ENCODE data around the gene VWA5B1.

Gene VWA5B1

DNA sequence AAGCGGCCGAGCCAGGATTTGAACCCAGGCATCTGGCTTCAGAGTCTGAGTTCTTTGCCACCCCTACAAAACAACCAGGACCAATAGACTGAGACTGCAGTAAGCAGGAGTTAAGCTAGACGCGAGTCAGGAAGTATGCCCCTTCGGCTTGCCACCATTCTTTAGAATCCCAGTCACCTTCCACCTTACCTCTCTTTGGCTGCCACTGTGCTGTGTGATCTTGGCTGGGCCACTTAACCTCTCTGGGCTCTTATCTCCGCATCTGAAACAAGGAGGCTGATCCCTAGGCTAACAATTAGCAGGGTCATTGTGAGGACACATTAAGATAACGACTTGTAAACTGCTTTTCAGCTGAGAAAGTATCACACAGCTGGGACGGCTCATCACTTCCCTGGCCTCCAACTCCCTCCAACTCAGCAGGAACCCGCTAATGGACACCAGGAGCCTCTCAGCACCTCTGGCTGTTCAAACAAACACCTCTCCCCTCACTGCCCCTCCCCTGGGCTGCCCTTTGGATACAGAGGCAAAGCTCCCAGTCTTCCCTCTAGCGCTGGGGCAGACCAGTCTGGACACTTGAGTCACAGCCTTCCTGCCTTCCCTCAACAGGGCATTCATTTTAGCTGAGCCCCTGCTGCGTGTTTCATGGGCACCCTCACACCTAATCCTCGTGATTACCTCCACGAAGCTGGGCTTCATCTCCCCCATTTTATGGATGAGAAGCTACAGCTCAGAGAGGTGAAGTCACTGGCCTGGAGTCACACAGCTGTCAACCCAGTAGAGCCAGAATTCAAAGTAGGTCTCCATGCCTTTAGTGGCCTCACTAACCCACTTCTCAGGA is 112.1 kb downstream of the VWA5B1 start:
- H3K27ac Mint-ChIP-seq, result no peak overlapping the region
- H3K9me3 Mint-ChIP-seq, result no peaks in the 10 kb centered on the region
- no peak overlapping the region for H3K4me3 Mint-ChIP-seq
- no peaks in the 10 kb centered on the region for H3K4me1 Mint-ChIP-seq (ENCODE audit: low read depth)
- H3K36me3 Mint-ChIP-seq (ENCODE audit: low read depth), result no peaks in the 10 kb centered on the region
- peaks cover 53% of the 10 kb centered on the region for H3K27me3 Mint-ChIP-seq (ENCODE audit: low read depth)

DNA sequence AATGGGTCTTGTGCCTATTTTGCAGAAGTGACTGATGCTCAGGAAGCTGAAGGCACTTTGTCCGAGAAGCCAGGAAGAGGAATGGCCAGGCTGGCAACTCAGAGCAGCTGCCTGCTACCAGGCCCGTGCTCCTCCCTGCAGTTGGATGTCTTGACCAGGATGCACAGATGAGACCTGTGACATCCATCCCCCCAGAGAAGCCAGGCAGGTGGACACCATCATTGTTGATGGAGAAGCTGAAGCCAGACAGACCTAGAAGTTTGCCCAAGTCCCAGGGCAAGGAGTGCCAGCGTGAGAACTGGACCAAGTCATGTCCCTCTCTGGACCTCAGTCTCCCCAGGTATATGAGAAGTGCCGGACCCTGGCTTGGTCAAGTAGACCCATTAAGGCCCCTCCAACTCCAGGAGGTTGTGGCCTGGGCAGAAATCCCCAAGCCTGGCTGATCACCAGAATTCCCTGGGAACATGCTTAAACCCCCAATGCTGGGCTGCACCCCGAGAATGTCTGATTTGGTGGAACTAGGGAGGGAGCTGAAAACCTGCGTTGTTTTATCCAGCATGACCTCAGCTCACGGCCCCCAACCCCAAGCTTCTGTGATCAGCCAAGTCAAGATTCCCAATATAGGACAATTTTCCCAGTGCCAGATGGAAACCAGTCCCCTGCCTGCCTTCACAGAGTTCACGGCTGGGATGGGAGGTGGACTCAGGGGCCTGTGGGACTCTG is 112.9 kb downstream of the VWA5B1 start:
- Mint-ChIP-seq H3K4me1 (ENCODE audit: low read depth) (no peaks in the 10 kb centered on the region), H3K36me3 (ENCODE audit: low read depth) (no peaks in the 10 kb centered on the region), H3K27me3 (ENCODE audit: low read depth) (peaks cover 55% of the 10 kb centered on the region), H3K9me3 (no peaks in the 10 kb centered on the region), H3K4me3 (no peak overlapping the region), H3K27ac (no peak overlapping the region)

DNA sequence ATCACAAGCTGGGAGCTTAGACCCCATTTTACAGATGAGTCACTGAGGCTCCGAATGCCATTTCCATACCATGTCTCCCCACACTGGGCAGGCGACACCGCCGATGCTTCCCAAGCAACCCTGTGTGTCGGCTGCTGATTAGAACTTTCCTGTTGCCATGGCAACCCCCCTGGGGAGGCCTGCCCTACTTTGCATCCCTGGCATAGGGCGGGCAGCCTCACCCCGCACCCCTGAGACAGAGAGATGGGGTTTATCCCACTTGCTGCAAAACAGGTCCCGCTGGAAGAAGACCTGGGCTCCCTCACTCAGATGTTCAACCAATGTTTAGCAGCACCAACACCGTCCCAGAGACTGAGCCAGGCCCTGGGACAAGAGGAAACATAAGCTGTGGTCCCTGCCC is 113.8 kb downstream of the VWA5B1 start:
- Mint-ChIP-seq H3K36me3 (ENCODE audit: low read depth) (no peaks in the 10 kb centered on the region), H3K4me1 (ENCODE audit: low read depth) (no peaks in the 10 kb centered on the region), H3K4me3 (no peak overlapping the region), H3K9me3 (no peaks in the 10 kb centered on the region), H3K27me3 (ENCODE audit: low read depth) (peaks cover 51% of the 10 kb centered on the region), H3K27ac (no peak overlapping the region)

All from T-helper 1 cell treated with Interleukin-12 subunit alpha and Interleukin-12 subunit beta and Interleukin-4 antibody, amounts not matched to agents 30 μg/mL and 1 μg/mL, for 36 hours (primary cell).